NCI-H2196 (cell line): ENCODE results near the gene ZEB2.

Experiments
- DNase-seq: peaks from one replicate; lab custom pipeline; 2025; ENCODE audit not compliant: unreplicated experiment; lab: John Stamatoyannopoulos, UW

ZEB2 gene

GRCh38 chr2:144429396-144430112, 90.4 kb downstream of the ZEB2 start:
- no peak for DNase-seq

GRCh38 chr2:144426981-144427479, 92.9 kb downstream of the ZEB2 start:
- no peak for DNase-seq

- DNase-seq = no peak
Observed at GRCh38 chr2:144426355-144426754, 93.6 kb downstream of the ZEB2 start.

GRCh38 chr2:144424559-144425240, 95.2 kb downstream of the ZEB2 start:
- no peak for DNase-seq

- DNase-seq = no peak
Observed at GRCh38 chr2:144421606-144422510, 98.1 kb downstream of the ZEB2 start.

GRCh38 chr2:144419218-144419617, 100.7 kb downstream of the ZEB2 start:
- no peak for DNase-seq

- DNase-seq = no peak
Observed at GRCh38 chr2:144415386-144415785, 104.5 kb downstream of the ZEB2 start.

- DNase-seq = no peak
Observed at GRCh38 chr2:144414324-144414845, 105.5 kb downstream of the ZEB2 start.

- no peak for DNase-seq
Observed at GRCh38 chr2:144412709-144413108, 107.2 kb downstream of the ZEB2 start.

GRCh38 chr2:144411473-144411872, 108.4 kb downstream of the ZEB2 start:
- DNase-seq = no peak

- no peak for DNase-seq
Observed at GRCh38 chr2:144409241-144409640, 110.7 kb downstream of the ZEB2 start.

- no peak for DNase-seq
Observed at GRCh38 chr2:144407262-144407661, 112.7 kb downstream of the ZEB2 start.

- DNase-seq = no peak
Observed at GRCh38 chr2:144405982-144406788, 113.7 kb downstream of the ZEB2 start.

- DNase-seq = no peak
Observed at GRCh38 chr2:144405321-144405720, 114.6 kb downstream of the ZEB2 start.

- no peak for DNase-seq
Observed at GRCh38 chr2:144404586-144405314, 115.2 kb downstream of the ZEB2 start.

GRCh38 chr2:144403933-144404332, 116.0 kb downstream of the ZEB2 start:
- no peak for DNase-seq

GRCh38 chr2:144402251-144402650, 117.7 kb downstream of the ZEB2 start:
- DNase-seq = no peak

GRCh38 chr2:144401036-144401435, 118.9 kb downstream of the ZEB2 start:
- no peak for DNase-seq

GRCh38 chr2:144396318-144396717, 123.6 kb downstream of the ZEB2 start:
- DNase-seq = no peak
